BJ (cell line): ENCODE measurements around the gene TTYH2. TPM values are rescaled to one million over a fixed set of nuclear protein-coding genes. Genes with fewer than 3 reads are reported as not detected.
"Not testable (repeated sequence)": the region's sequence is repeated elsewhere in the genome, so short reads cannot be mapped to it uniquely, and the experiment has no call there.

Experiments used
- CTCF ChIA-PET: fragments of 350-600 bp; formaldehyde crosslinking; extraction: SDS; loops from one replicate; lab custom pipeline; 2021; ENCODE audit warnings: antibody characterized with exemption, inconsistent platforms; lab: Yijun Ruan, JAX
- POLR2A ChIA-PET: fragments of 300-600 bp; sonication (Branson Sonifier 250); formaldehyde crosslinking; extraction: SDS; loops from one replicate; lab custom pipeline; 2021; ENCODE audit warnings: antibody characterized with exemption; lab: Charles Lee
- DNase-seq: peaks from one replicate; pipeline ENCODE4 v3.0.0-alpha.2; 2011; ENCODE audit warnings: low read depth
- H3K27me3 ChIP-seq: 2 replicates; pipeline ENCODE4 v1.6.0; 2011; ENCODE audit warnings: low read length; ENCODE audit not compliant: control insufficient read depth, insufficient read depth
- H3K36me3 ChIP-seq: 2 replicates; pipeline ENCODE4 v1.5.1; 2011; ENCODE audit warnings: low read length; ENCODE audit not compliant: control insufficient read depth, insufficient read depth
- H3K4me3 ChIP-seq: 2 replicates; pipeline ENCODE4 v1.5.1; 2011; ENCODE audit warnings: low read depth, mild to moderate bottlenecking, control low read depth, low read length
- polyA plus RNA-seq: library from polyadenylated mRNA; depleted of rRNA; stranded (reverse); fragments of >200 nt; gene quantifications from 2 replicates; pipeline ENCODE4 v1.2.3, GENCODE V29; 2011
- TF ChIP-seq, protein P1 (sequence below): IDR thresholded peaks from 2 replicates; pipeline ENCODE4 v1.5.1; 2011; ENCODE audit warnings: low read depth, mild to moderate bottlenecking, control low read depth, inconsistent platforms, low read length, moderate library complexity; ENCODE audit not compliant: insufficient read depth

Gene TTYH2
- polyA plus RNA-seq, 1 experiment = 2.7 TPM

DNA sequence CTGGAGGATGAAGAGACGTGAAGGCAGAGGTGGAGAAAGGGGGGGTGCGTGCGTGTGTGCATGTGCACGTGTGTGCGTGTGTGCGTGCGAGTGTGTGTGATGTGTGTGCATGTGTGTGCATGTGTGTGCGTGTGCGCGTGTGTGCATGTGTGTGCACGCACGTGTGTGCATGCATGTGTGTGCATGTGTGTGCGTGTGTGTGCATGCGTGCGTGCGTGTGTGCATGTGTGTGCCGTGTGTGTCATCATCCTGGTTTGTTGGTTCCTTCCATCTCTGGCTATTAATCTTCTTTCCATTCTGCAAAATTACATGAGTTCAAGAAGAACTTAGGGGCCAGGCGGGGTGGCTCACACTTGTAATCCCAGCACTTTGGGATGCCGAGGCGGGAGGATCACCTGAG, 26.9 kb upstream of the TTYH2 start:
- ChIA-PET POLR2A (no interaction called here), CTCF (interaction anchor here (1.2 to 8.0 kb wide), 2 partner anchors 10 to 15 kb away, joined by 4 to 75 read pairs; partner anchors contain the start of gene RPL38)
- Histone ChIP-seq H3K36me3 (no peaks in the 10 kb centered on the region), H3K27me3 (no peaks in the 10 kb centered on the region; the same call in 1 of the 2 replicates), H3K4me3 (no peak overlapping the region)
- no peak for DNase-seq
- TF ChIP-seq, protein P1, sequence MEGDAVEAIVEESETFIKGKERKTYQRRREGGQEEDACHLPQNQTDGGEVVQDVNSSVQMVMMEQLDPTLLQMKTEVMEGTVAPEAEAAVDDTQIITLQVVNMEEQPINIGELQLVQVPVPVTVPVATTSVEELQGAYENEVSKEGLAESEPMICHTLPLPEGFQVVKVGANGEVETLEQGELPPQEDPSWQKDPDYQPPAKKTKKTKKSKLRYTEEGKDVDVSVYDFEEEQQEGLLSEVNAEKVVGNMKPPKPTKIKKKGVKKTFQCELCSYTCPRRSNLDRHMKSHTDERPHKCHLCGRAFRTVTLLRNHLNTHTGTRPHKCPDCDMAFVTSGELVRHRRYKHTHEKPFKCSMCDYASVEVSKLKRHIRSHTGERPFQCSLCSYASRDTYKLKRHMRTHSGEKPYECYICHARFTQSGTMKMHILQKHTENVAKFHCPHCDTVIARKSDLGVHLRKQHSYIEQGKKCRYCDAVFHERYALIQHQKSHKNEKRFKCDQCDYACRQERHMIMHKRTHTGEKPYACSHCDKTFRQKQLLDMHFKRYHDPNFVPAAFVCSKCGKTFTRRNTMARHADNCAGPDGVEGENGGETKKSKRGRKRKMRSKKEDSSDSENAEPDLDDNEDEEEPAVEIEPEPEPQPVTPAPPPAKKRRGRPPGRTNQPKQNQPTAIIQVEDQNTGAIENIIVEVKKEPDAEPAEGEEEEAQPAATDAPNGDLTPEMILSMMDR = no peak

DNA sequence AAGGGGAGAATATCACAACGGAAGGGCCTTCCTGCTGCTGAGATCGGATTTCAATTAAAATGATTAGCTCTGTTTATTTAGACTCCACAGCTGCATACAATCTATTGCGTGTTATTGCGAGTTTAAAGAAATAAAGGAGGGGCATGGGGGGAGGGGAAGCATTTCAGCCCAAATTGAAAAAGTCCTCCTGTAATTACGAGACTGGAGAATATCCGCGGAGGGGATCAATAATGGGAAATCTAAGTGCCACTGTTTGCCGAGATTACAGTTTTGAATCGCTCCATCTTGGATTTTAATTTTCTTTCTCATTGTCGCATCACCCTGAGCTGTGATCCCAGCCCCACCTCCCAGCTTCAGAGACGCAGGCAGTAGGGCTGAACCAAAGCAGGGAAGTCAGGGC, 25.6 kb upstream of the TTYH2 start:
- CTCF ChIA-PET = interaction anchor here (1.2 to 8.0 kb wide), 2 partner anchors 12 to 14 kb away, joined by 4 to 75 read pairs; partner anchors contain the start of gene RPL38
- Histone ChIP-seq H3K27me3 (no peaks in the 10 kb centered on the region; the same call in 1 of the 2 replicates), H3K4me3 (no peak overlapping the region), H3K36me3 (no peaks in the 10 kb centered on the region)
- POLR2A ChIA-PET = no interaction called here
- DNase-seq = no peak
- TF ChIP-seq, protein P1 = no peak

DNA sequence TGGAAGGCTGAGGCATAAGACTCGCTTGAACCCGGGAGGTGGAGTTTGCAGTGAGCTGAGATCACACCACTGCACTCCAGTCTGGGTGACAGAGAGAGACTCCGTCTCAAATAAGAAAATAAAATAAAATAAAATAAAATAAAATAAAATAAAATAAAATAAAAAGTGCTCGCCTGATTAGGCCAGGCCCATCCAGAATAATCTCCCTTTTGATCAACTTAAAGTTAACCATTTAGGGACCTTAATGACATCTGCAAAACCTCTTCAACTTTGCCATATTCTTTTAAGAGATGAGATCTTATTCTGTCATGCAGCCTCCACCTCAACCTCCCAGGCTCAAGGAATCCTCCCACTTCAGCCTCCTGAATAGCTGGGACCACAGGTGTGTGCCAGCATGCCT, 24.7 kb upstream of the TTYH2 start:
- DNase-seq, H3K4me3 ChIP-seq, POLR2A ChIA-PET, H3K27me3 ChIP-seq, H3K36me3 ChIP-seq: not testable (repeated sequence)
- CTCF ChIA-PET = interaction anchor here (8.0 kb wide), 1 partner anchor 13 kb away, joined by 75 read pairs; the partner anchor contains the start of gene RPL38

DNA sequence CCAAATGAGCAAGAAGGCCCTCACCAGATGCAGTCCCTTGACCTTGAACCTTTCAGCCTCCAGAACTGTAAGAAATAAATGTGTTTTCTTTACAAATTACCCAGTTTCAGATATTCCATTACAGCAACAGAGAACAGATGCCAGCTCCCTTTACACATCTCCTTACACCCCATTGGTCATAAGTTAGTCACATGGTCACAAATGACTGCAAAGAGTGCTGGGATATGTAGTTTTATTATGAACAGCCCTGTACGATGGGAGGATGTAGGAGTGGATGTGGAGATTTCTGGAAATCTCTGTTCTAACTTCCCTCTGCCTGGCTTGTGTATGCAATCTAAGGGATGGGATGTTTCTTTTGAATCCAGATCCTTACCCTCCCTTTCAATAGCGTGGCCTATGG, 23.2 kb upstream of the TTYH2 start:
- Histone ChIP-seq H3K27me3 (peaks cover 6% of the 10 kb centered on the region), H3K4me3 (no peak overlapping the region), H3K36me3 (no peaks in the 10 kb centered on the region)
- ChIA-PET CTCF (interaction anchor here (8.0 kb wide), 1 partner anchor 11 kb away, joined by 75 read pairs; the partner anchor contains the start of gene RPL38), POLR2A (interaction anchor here (0.6 kb wide), 1 partner anchor 16 kb away, joined by 3 read pairs; no protein-coding TSS in a partner anchor)
- DNase-seq = no peak
- TF ChIP-seq, protein P1 = no peak

DNA sequence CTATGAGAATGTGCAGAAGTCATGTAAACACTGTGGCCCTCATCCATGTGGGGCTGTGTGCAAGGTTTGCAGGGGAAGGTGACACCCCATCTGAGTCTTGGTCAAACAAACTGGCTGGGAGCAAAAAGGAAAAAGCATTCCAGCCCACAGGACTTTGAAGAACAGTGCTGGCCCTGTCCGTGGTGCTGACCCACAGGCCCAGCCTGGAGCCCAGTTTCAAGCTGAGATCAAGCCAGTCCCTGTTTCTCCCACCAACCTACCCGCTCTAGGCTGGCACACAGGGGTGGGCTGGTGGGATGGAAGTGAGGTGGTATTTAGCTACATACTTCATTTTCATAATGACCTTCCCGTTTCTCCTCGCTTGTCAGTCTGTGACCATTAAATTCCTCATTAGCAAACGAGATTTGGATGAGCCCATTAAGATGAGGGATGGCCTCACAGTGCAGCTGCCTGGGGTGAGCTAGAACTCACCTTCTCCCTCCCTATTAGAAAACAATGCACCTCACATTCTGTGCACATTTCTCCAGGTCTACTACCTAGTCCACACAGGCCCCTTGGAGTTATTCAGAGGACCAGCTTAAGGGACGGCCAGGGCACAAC, 22.5 kb upstream of the TTYH2 start:
- Histone ChIP-seq H3K4me3 (no peak overlapping the region), H3K27me3 (peaks cover 11% of the 10 kb centered on the region), H3K36me3 (no peaks in the 10 kb centered on the region)
- ChIA-PET CTCF (interaction anchor here (8.0 kb wide), 1 partner anchor 11 kb away, joined by 75 read pairs; the partner anchor contains the start of gene RPL38), POLR2A (interaction anchor here (0.6 kb wide), 1 partner anchor 16 kb away, joined by 3 read pairs; no protein-coding TSS in a partner anchor)
- TF ChIP-seq, protein P1 = no peak
- DNase-seq = no peak
